GM12878 (cell line): ENCODE measurements around the gene SMAD5. TPM values are rescaled to one million over a fixed set of nuclear protein-coding genes. Genes with fewer than 3 reads are reported as not detected.

Source experiments
- ATAC-seq: fragments of 200-7000 bp; cut with Tn5 transposase; 3 replicates; pipeline ENCODE4 v1.9.1; 2020; ENCODE audit warnings: mild to moderate bottlenecking, moderate library complexity
- BruUV-seq: library from RNA; stranded (reverse); fragments of 400-500 nt; replicated peaks from 2 replicates; lab custom pipeline; 2021; lab: Mats Ljungman, UMichigan
- CTCF ChIA-PET: fragments of 300-600 bp; sonication (Branson Sonifier 250); formaldehyde crosslinking; extraction: SDS; loops from one replicate; lab custom pipeline; 2021; ENCODE audit warnings: inconsistent platforms; lab: Yijun Ruan, JAX
- POLR2A ChIA-PET: fragments of 350-600 bp; formaldehyde crosslinking; extraction: SDS; loops from one replicate; lab custom pipeline; 2021; ENCODE audit warnings: inconsistent platforms; lab: Charles Lee
- RAD21 ChIA-PET: fragments of 300-600 bp; sonication (Branson Sonifier 250); formaldehyde crosslinking; loops from one replicate; lab custom pipeline; 2023; ENCODE audit warnings: antibody characterized with exemption; ENCODE audit not compliant: unreplicated experiment; lab: Charles Lee
- SMC1A ChIA-PET: fragments of 300-600 bp; sonication (Branson Sonifier 250); formaldehyde crosslinking; loops from one replicate; lab custom pipeline; 2023; ENCODE audit not compliant: unreplicated experiment, uncharacterized antibody; lab: Charles Lee
- DNase-seq: peaks from one replicate; pipeline ENCODE4 v3.0.0-alpha.2; 2011; ENCODE audit warnings: low read depth, low spot score
- FAIRE-seq: peaks from 3 replicates; lab custom pipeline; 2011; peaks lifted over from hg19 to GRCh38; lab: Jason Lieb, UNC
- H2AFZ ChIP-seq: 2 replicates; pipeline ENCODE4 v1.6.0; 2011; ENCODE audit warnings: low read depth, low read length, control low read depth; ENCODE audit not compliant: control insufficient read depth
- H3K27ac ChIP-seq: 2 replicates; pipeline ENCODE4 v1.5.1; 2011; ENCODE audit warnings: control low read depth; ENCODE audit not compliant: control insufficient read depth, insufficient read depth
- H3K27me3 ChIP-seq, 2 experiments: replicated peaks in 1 of 2; 2 replicates each; pipeline versions ENCODE4 v1.6.0 to v1.6.1; 2011; ENCODE audit warnings: low read length in 1 of 2; ENCODE audit not compliant: control insufficient read depth in 2 of 2, insufficient read depth in 2 of 2
- H3K36me3 ChIP-seq, 2 experiments: 2 replicates each; pipeline ENCODE4 v1.5.1; 2011; ENCODE audit warnings: low read length in 1 of 2; ENCODE audit not compliant: control insufficient read depth in 2 of 2, insufficient read depth in 2 of 2
- H3K4me1 ChIP-seq: 2 replicates; pipeline ENCODE4 v1.6.1; 2011; ENCODE audit warnings: mild to moderate bottlenecking, low read length, moderate library complexity, mixed read lengths; ENCODE audit not compliant: control insufficient read depth, insufficient read depth
- H3K4me2 ChIP-seq: 2 replicates; pipeline ENCODE4 v1.6.0; 2011; ENCODE audit warnings: control low read depth; ENCODE audit not compliant: control insufficient read depth, insufficient read depth
- H3K4me3 ChIP-seq: fragments of 200-600 bp; sonication (generic); 2 replicates; pipeline ENCODE4 v1.5.1; 2016
- H3K79me2 ChIP-seq: 2 replicates; pipeline ENCODE4 v1.6.0; 2011; ENCODE audit warnings: low read length; ENCODE audit not compliant: control insufficient read depth, insufficient read depth
- H3K9ac ChIP-seq: 2 replicates; pipeline ENCODE4 v1.8.0; 2011; ENCODE audit warnings: low read length, control low read depth, mixed read lengths; ENCODE audit not compliant: control insufficient read depth, insufficient read depth
- H3K9me3 ChIP-seq: replicated peaks from 3 replicates; pipeline ENCODE4 v1.5.1; 2011; ENCODE audit warnings: mild to moderate bottlenecking, low read length; ENCODE audit not compliant: control insufficient read depth, insufficient read depth
- H4K20me1 ChIP-seq: 2 replicates; pipeline ENCODE4 v1.6.0; 2011; ENCODE audit not compliant: control insufficient read depth, insufficient read depth
- CREM ChIP-seq: IDR thresholded peaks from 2 replicates; pipeline ENCODE4 v1.6.1; 2014; ENCODE audit warnings: antibody characterized with exemption, low read depth
- GATAD2B ChIP-seq: fragments of 450-650 bp; conservative IDR thresholded peaks from 2 replicates; pipeline ENCODE4 v1.6.1; 2017; ENCODE audit warnings: low read depth, mild to moderate bottlenecking, moderate library complexity
- PML ChIP-seq: IDR thresholded peaks from 2 replicates; pipeline ENCODE4 v1.6.1; 2012; ENCODE audit warnings: low read length, inconsistent platforms
- RBBP5 ChIP-seq: fragments of 200-600 bp; sonication (generic); conservative IDR thresholded peaks from 2 replicates; pipeline ENCODE4 v1.6.1; 2016
- SMARCA5 ChIP-seq: fragments of 450-650 bp; IDR thresholded peaks from 2 replicates; pipeline ENCODE4 v1.6.1; 2017; ENCODE audit warnings: mild to moderate bottlenecking
- USF2 ChIP-seq: IDR thresholded peaks from 2 replicates; pipeline ENCODE4 v1.6.1; 2011; ENCODE audit warnings: low read depth, low read length, improper control_type of control experiment, borderline replicate concordance
- ZZZ3 ChIP-seq: IDR thresholded peaks from 2 replicates; pipeline ENCODE4 v1.6.1; 2011; ENCODE audit warnings: low read depth; ENCODE audit not compliant: control insufficient read depth, insufficient read length
- WGBS: methylation state at CpG from one replicate; pipeline ENCODE4 v1.1.6; 2016; ENCODE audit warnings: low lambda C conversion rate; ENCODE audit not compliant: insufficient replicate concordance, insufficient coverage; ENCODE audit errors: missing lambda C conversion rate; 5-methylcytosine and 5-hydroxymethylcytosine counted together
- in situ Hi-C: fragments of 300-500 bp; cut with MboI; formaldehyde crosslinking; loops from 9 replicates; pipeline ENCODE4 v1.14.3; 2018; ENCODE audit warnings: mixed read lengths
- intact Hi-C: fragments of 100-400 bp; cut with micrococcal nuclease; formaldehyde crosslinking; loops from one replicate; pipeline ENCODE4 v1.14.2; 2022; ENCODE audit not compliant: unreplicated experiment
- polyA plus RNA-seq, 11 experiments: library from polyadenylated mRNA; depleted of rRNA in 4 of 11; unstranded in 6 of 11; stranded (reverse) in 5 of 11; fragments of >200 nt; fragmentation: Nextera tagmentation in 4 of 11; fragmentation: Illumina TruSeq in 1 of 11; extraction: Ambion mirVana in 4 of 11; extraction: Trizol in 1 of 11; gene quantifications; 1 replicate in 1 of 11; 2 replicates in 10 of 11; pipeline versions ENCODE4 v1.2.1 to v1.2.3, GENCODE V29; 2011 to 2016; ENCODE audit warnings: inconsistent platforms in 2 of 11, missing spikeins in 2 of 11, low read depth in 1 of 11
- total RNA-seq, 4 experiments: library from RNA; depleted of rRNA in 3 of 4; stranded (reverse); fragments of >200 nt in 3 of 4; fragmentation: Illumina TruSeq in 1 of 4; extraction: Trizol in 1 of 4; gene quantifications; 2 replicates each; pipeline versions ENCODE4 v1.2.1 to v1.2.3, GENCODE V29; 2013 to 2021
- TF ChIP-seq, protein P1 (sequence below): fragments of 450-650 bp; IDR thresholded peaks from 2 replicates; pipeline ENCODE4 v1.6.1; 2018; ENCODE audit warnings: mild to moderate bottlenecking, low read depth, moderate library complexity; ENCODE audit not compliant: partially characterized antibody
- TF ChIP-seq, protein P2 (sequence below): IDR thresholded peaks from 2 replicates; pipeline ENCODE4 v1.6.1; 2011; ENCODE audit warnings: borderline replicate concordance, low read depth, mild to moderate bottlenecking, moderate library complexity, low read length; ENCODE audit not compliant: insufficient read depth, poor library complexity, severe bottlenecking

The SMAD5 gene
- total and polyA plus RNA-seq, 10 of the 15 experiments (the other 5 are each of a cell fraction or from before 2014, with no cell fraction given) = 3.6 to 40.6 (median 11.7) TPM

- in situ Hi-C loops (no loop called here), intact Hi-C loops (no loop called here)
- DNase-seq (no peak), FAIRE-seq (no peak), ATAC-seq (no peak)
- ChIA-PET POLR2A (no interaction called here), CTCF (interaction anchor here (1.0 to 1.4 kb wide), 3 partner anchors 8 to 33 kb away, joined by 3 to 6 read pairs (median 3); no protein-coding TSS in a partner anchor), SMC1A (interaction anchor here (0.6 to 0.8 kb wide), 2 partner anchors 126 to 142 kb away, joined by 3 read pairs; no protein-coding TSS in a partner anchor), RAD21 (no interaction called here)
- Histone ChIP-seq H3K79me2 (no peaks in the 10 kb centered on the region), H3K36me3 (no peaks in the 10 kb centered on the region), H3K27ac (no peak overlapping the region), H3K4me2 (no peak overlapping the region), H2AFZ (no peak overlapping the region), H3K4me1 (no peaks in the 10 kb centered on the region), H3K9me3 (no peaks in the 10 kb centered on the region), H3K27me3 (peaks cover 0 to 2% of the 10 kb centered on the region in 2 experiments; a peak in 2 of 4 replicates), H3K9ac (no peak overlapping the region), H3K4me3 (no peak overlapping the region), H4K20me1 (no peaks in the 10 kb centered on the region; the same call in 1 of the 2 replicates)
- WGBS = 41% methylated on average over 8 of the region's 8 CpGs
- no TSS peak for BruUV-seq
- TF ChIP-seq PML = no peak
- TF ChIP-seq GATAD2B = no peak
- no peak for TF ChIP-seq SMARCA5
Measured at GRCh38 chr5:136205061-136205702, 72.5 kb downstream of the SMAD5 start.

- no peaks in the 10 kb centered on the region for H3K4me1 ChIP-seq
- no peaks in the 10 kb centered on the region; the same call in 1 of the 2 replicates for H4K20me1 ChIP-seq
- POLR2A ChIA-PET = no interaction called here
- H3K9me3 ChIP-seq = no peaks in the 10 kb centered on the region
- H3K27me3 ChIP-seq = peaks cover 0 to 2% of the 10 kb centered on the region in 2 experiments; a peak in 2 of 4 replicates
- RAD21 ChIA-PET = no interaction called here
- H3K4me3 ChIP-seq = no peak overlapping the region
- ATAC-seq (no peak), FAIRE-seq (no peak), DNase-seq (no peak)
- no peak overlapping the region for H3K27ac ChIP-seq
- no peak overlapping the region for H3K4me2 ChIP-seq
- BruUV-seq = no TSS peak
- H2AFZ ChIP-seq = no peak overlapping the region
- 5% methylated on average over 4 of the region's 4 CpGs for WGBS
- no peaks in the 10 kb centered on the region for H3K36me3 ChIP-seq
- in situ Hi-C loops (no loop called here), intact Hi-C loops (no loop called here)
- no peaks in the 10 kb centered on the region for H3K79me2 ChIP-seq
- no peak overlapping the region for H3K9ac ChIP-seq
- CTCF ChIA-PET = no interaction called here
- SMC1A ChIA-PET = no interaction called here
- TF ChIP-seq, protein P1, sequence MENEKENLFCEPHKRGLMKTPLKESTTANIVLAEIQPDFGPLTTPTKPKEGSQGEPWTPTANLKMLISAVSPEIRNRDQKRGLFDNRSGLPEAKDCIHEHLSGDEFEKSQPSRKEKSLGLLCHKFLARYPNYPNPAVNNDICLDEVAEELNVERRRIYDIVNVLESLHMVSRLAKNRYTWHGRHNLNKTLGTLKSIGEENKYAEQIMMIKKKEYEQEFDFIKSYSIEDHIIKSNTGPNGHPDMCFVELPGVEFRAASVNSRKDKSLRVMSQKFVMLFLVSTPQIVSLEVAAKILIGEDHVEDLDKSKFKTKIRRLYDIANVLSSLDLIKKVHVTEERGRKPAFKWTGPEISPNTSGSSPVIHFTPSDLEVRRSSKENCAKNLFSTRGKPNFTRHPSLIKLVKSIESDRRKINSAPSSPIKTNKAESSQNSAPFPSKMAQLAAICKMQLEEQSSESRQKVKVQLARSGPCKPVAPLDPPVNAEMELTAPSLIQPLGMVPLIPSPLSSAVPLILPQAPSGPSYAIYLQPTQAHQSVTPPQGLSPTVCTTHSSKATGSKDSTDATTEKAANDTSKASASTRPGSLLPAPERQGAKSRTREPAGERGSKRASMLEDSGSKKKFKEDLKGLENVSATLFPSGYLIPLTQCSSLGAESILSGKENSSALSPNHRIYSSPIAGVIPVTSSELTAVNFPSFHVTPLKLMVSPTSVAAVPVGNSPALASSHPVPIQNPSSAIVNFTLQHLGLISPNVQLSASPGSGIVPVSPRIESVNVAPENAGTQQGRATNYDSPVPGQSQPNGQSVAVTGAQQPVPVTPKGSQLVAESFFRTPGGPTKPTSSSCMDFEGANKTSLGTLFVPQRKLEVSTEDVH = no peak
- TF ChIP-seq, protein P2, sequence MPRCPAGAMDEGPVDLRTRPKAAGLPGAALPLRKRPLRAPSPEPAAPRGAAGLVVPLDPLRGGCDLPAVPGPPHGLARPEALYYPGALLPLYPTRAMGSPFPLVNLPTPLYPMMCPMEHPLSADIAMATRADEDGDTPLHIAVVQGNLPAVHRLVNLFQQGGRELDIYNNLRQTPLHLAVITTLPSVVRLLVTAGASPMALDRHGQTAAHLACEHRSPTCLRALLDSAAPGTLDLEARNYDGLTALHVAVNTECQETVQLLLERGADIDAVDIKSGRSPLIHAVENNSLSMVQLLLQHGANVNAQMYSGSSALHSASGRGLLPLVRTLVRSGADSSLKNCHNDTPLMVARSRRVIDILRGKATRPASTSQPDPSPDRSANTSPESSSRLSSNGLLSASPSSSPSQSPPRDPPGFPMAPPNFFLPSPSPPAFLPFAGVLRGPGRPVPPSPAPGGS = no peak
- TF ChIP-seq CREM (no peak), RBBP5 (no peak), USF2 (no peak), ZZZ3 (no peak)
Measured at GRCh38 chr5:136205941-136206340, 73.3 kb downstream of the SMAD5 start.
